K562 (cell line): ENCODE measurements around the gene KRT85. TPM values are rescaled to one million over a fixed set of nuclear protein-coding genes. Genes with fewer than 3 reads are reported as not detected.

Experiments used
- ATAC-seq: fragments of 200-7000 bp; cut with Tn5 transposase; 3 replicates; pipeline ENCODE4 v1.9.1; 2020; ENCODE audit warnings: moderate library complexity
- BruUV-seq: library from RNA; stranded (reverse); fragments of 400-500 nt; replicated peaks from 2 replicates; lab custom pipeline; 2021; lab: Mats Ljungman, UMichigan
- CTCF ChIA-PET: fragments of 300-600 bp; formaldehyde crosslinking; extraction: SDS; loops from one replicate; lab custom pipeline; 2021; ENCODE audit warnings: low intra/inter-chr PET ratio; lab: Yijun Ruan, JAX
- POLR2A ChIA-PET: fragments of 300-600, 350-650 bp; sonication (Branson Sonifier 250); formaldehyde crosslinking; extraction: SDS; loops from one replicate; lab custom pipeline; 2021; ENCODE audit warnings: antibody characterized with exemption, inconsistent platforms; lab: Yijun Ruan, JAX
- DNase-seq, 4 experiments: peaks; one replicate each; pipeline versions ENCODE4 v3.0.0 to v3.0.0-alpha.2; 2011 to 2018; ENCODE audit warnings: low spot score in 3 of 4, mixed read lengths in 3 of 4; ENCODE audit errors: extremely low read depth in 1 of 4
- FAIRE-seq: peaks from 2 replicates; lab custom pipeline; 2011; peaks lifted over from hg19 to GRCh38; lab: Jason Lieb, UNC
- H2AFZ ChIP-seq: 2 replicates; pipeline ENCODE4 v1.6.0; 2011; ENCODE audit warnings: low read depth, low read length, control low read depth, inconsistent platforms
- H3K27ac ChIP-seq: fragments of 200-600 bp; 3 replicates; pipeline ENCODE4 v1.8.0; 2011; ENCODE audit warnings: low read depth, mild to moderate bottlenecking, control low read depth, inconsistent platforms, low read length, moderate library complexity, mixed read lengths; ENCODE audit errors: extremely low read depth
- H3K27me3 ChIP-seq, 2 experiments: fragments of 300-600 bp in 1 of 2; 2 replicates in 1 of 2; 3 replicates in 1 of 2; pipeline versions ENCODE4 v1.6.0 to v1.8.0; 2011; ENCODE audit warnings: inconsistent platforms in 2 of 2, low read length in 2 of 2, mild to moderate bottlenecking in 1 of 2, mixed read lengths in 1 of 2, moderate library complexity in 1 of 2; ENCODE audit not compliant: control insufficient read depth in 2 of 2, insufficient read depth in 2 of 2
- H3K36me3 ChIP-seq: fragments of 300-600 bp; 3 replicates; pipeline ENCODE4 v1.8.0; 2011; ENCODE audit warnings: mild to moderate bottlenecking, low read length, inconsistent platforms; ENCODE audit not compliant: control insufficient read depth, insufficient read depth
- H3K4me1 ChIP-seq, 2 experiments: fragments of 200-600 bp in 1 of 2; replicated peaks in 1 of 2; 2 replicates in 1 of 2; 3 replicates in 1 of 2; pipeline versions ENCODE4 v1.5.1 to v1.8.0; 2011; ENCODE audit warnings: inconsistent platforms in 2 of 2, low read length in 2 of 2, mild to moderate bottlenecking in 1 of 2, mixed read lengths in 1 of 2, moderate library complexity in 1 of 2; ENCODE audit not compliant: control insufficient read depth in 2 of 2, insufficient read depth in 2 of 2
- H3K4me2 ChIP-seq: 2 replicates; pipeline ENCODE4 v1.6.1; 2011; ENCODE audit warnings: low read length, control low read depth, inconsistent platforms, mixed read lengths; ENCODE audit not compliant: insufficient read depth
- H3K4me3 ChIP-seq: fragments of 200-600 bp; sonication (generic), shearing (Covaris generic); 2 replicates; pipeline ENCODE4 v1.5.1; 2016; ENCODE audit warnings: control low read depth, inconsistent platforms
- H3K79me2 ChIP-seq: fragments of 200-600 bp; 3 replicates; pipeline ENCODE4 v1.8.0; 2011; ENCODE audit warnings: low read length, inconsistent platforms; ENCODE audit not compliant: control insufficient read depth, insufficient read depth
- H3K9ac ChIP-seq, 2 experiments: 2 replicates each; pipeline versions ENCODE4 v1.6.0 to v1.6.1; 2011; ENCODE audit warnings: low read depth in 2 of 2, low read length in 2 of 2, control low read depth in 1 of 2, inconsistent platforms in 1 of 2, mild to moderate bottlenecking in 1 of 2, mixed read lengths in 1 of 2; ENCODE audit not compliant: insufficient read depth in 1 of 2
- H3K9me1 ChIP-seq: one replicate; pipeline ENCODE4 v1.6.0; 2011; ENCODE audit warnings: inconsistent platforms, mild to moderate bottlenecking, low read length, moderate library complexity; ENCODE audit not compliant: control insufficient read depth, insufficient read depth
- H3K9me3 ChIP-seq: replicated peaks from 2 replicates; pipeline ENCODE4 v1.5.1; 2011; ENCODE audit warnings: low read depth, low read length, inconsistent platforms; ENCODE audit not compliant: control insufficient read depth, insufficient read depth
- H4K20me1 ChIP-seq: replicated peaks from 2 replicates; pipeline ENCODE4 v1.6.1; 2011; ENCODE audit warnings: low read length, inconsistent platforms, mixed read lengths; ENCODE audit not compliant: control insufficient read depth, insufficient read depth
- CBX2 ChIP-seq: fragments of 200-600 bp; sonication (generic); IDR thresholded peaks from one replicate; pipeline ENCODE4 v1.6.1; 2012; ENCODE audit warnings: mild to moderate bottlenecking, low read length, inconsistent platforms; ENCODE audit not compliant: insufficient read depth, poor library complexity, severe bottlenecking
- ELF1 ChIP-seq: fragments of 200-800 bp; sonication (Bioruptor generic); IDR thresholded peaks from 2 replicates; pipeline ENCODE4 v1.6.1; 2016; ENCODE audit warnings: missing genetic modification characterization, missing compliant biosample characterization
- FOSL1 ChIP-seq: fragments of 200-800 bp; sonication (Bioruptor generic); conservative IDR thresholded peaks from 2 replicates; pipeline ENCODE4 v1.6.1; 2016; ENCODE audit warnings: missing genetic modification characterization, missing compliant biosample characterization
- HNRNPUL1 ChIP-seq: fragments of 200-400 bp; formaldehyde crosslinking; IDR thresholded peaks from 2 replicates; pipeline ENCODE4 v1.6.1; 2017; ENCODE audit warnings: low read length
- KDM4B ChIP-seq, 2 experiments: fragments of 450-650 bp in 1 of 2; sonication (generic) in 1 of 2; IDR thresholded peaks; 2 replicates each; pipeline ENCODE4 v1.6.1; 2016 to 2017; ENCODE audit warnings: borderline replicate concordance in 2 of 2, antibody characterized with exemption in 1 of 2, low read depth in 1 of 2, mild to moderate bottlenecking in 1 of 2
- KLF6 ChIP-seq: fragments of 250-450 bp; sonication (Bioruptor Pico); IDR thresholded peaks from 2 replicates; pipeline ENCODE4 v1.4.0; 2020; ENCODE audit warnings: mild to moderate bottlenecking, moderate library complexity, borderline replicate concordance
- MAFF ChIP-seq: IDR thresholded peaks from 2 replicates; pipeline ENCODE4 v1.6.1; 2012; ENCODE audit warnings: low read length, improper control_type of control experiment
- MEF2A ChIP-seq: IDR thresholded peaks from 2 replicates; pipeline ENCODE4 v1.6.1; 2011; ENCODE audit warnings: low read depth, mild to moderate bottlenecking, low read length, moderate library complexity; ENCODE audit not compliant: control insufficient read depth
- MYC ChIP-seq, 2 experiments: fragments of 250-450 bp in 1 of 2; sonication (Bioruptor Pico) in 1 of 2; IDR thresholded peaks; 2 replicates each; pipeline versions ENCODE4 v1.5.1 to v1.6.1; 2012 to 2021; ENCODE audit warnings: low read depth in 2 of 2, borderline replicate concordance in 1 of 2, improper control_type of control experiment in 1 of 2, low read length in 1 of 2, mild to moderate bottlenecking in 1 of 2, moderate library complexity in 1 of 2
- NONO ChIP-seq, 2 experiments: fragments of 200-400 bp in 1 of 2; fragments of 450-650 bp in 1 of 2; formaldehyde crosslinking in 1 of 2; IDR thresholded peaks; 2 replicates each; pipeline ENCODE4 v1.6.1; 2017; ENCODE audit warnings: low read depth in 2 of 2, mild to moderate bottlenecking in 2 of 2, moderate library complexity in 2 of 2, low read length in 1 of 2
- SNAPC5 ChIP-seq: fragments of 250-450 bp; sonication (Bioruptor Pico); IDR thresholded peaks from 2 replicates; pipeline ENCODE4 v1.8.0; 2021; ENCODE audit warnings: moderate library complexity, mild to moderate bottlenecking, inconsistent platforms
- SNIP1 ChIP-seq: fragments of 450-650 bp; IDR thresholded peaks from 2 replicates; pipeline ENCODE4 v1.7.1; 2017; ENCODE audit warnings: low read depth, mild to moderate bottlenecking
- TAF7 ChIP-seq: fragments of 450-650 bp; IDR thresholded peaks from 2 replicates; pipeline ENCODE4 v1.6.1; 2016; ENCODE audit warnings: missing genetic modification characterization, missing compliant biosample characterization
- TCF15 ChIP-seq: fragments of 250-450 bp; sonication (Bioruptor Pico); IDR thresholded peaks from 2 replicates; pipeline ENCODE4 v1.8.0; 2022; ENCODE audit warnings: moderate library complexity, mild to moderate bottlenecking, inconsistent platforms
- XRCC4 ChIP-seq: IDR thresholded peaks from one replicate; pipeline ENCODE4 v1.6.1; 2011; ENCODE audit not compliant: insufficient read depth, insufficient read length; ENCODE audit errors: extremely low read depth
- ZNF561 ChIP-seq: fragments of 450-650 bp; formaldehyde crosslinking; conservative IDR thresholded peaks from 2 replicates; pipeline ENCODE4 v1.4.0; 2020; ENCODE audit warnings: mild to moderate bottlenecking, moderate library complexity
- ZNF57 ChIP-seq: fragments of 450-650 bp; formaldehyde crosslinking; IDR thresholded peaks from 2 replicates; pipeline ENCODE4 v1.4.0; 2020; ENCODE audit warnings: mild to moderate bottlenecking, moderate library complexity
- ZNF639 ChIP-seq, 2 experiments: fragments of 200-800 bp in 1 of 2; sonication (Bioruptor generic) in 1 of 2; sonication (generic) in 1 of 2; formaldehyde crosslinking in 1 of 2; IDR thresholded peaks in 1 of 2; conservative IDR thresholded peaks in 1 of 2; 2 replicates each; pipeline versions ENCODE4 v1.5.0 to v1.6.1; 2016 to 2020; ENCODE audit warnings: missing compliant biosample characterization in 1 of 2, missing genetic modification characterization in 1 of 2, missing genetic modification reagents in 1 of 2
- WGBS: fragments of 100-300 bp; shearing (Covaris generic); methylation state at CpG from one replicate; pipeline ENCODE4 v1.1.6; 2016; ENCODE audit warnings: low coverage, mixed read lengths; ENCODE audit not compliant: insufficient coverage; ENCODE audit errors: missing lambda C conversion rate; 5-methylcytosine and 5-hydroxymethylcytosine counted together
- in situ Hi-C: fragments of 300-500 bp; cut with MboI; formaldehyde crosslinking; loops from 4 replicates; pipeline ENCODE4 v1.15.0; 2018; ENCODE audit warnings: inconsistent platforms, mixed read lengths
- intact Hi-C: fragments of 100-400 bp; cut with micrococcal nuclease; formaldehyde crosslinking; loops from 2 replicates; pipeline ENCODE4 v1.14.2; 2022
- polyA plus RNA-seq, 8 experiments: library from polyadenylated mRNA; depleted of rRNA in 4 of 8; stranded (reverse) in 5 of 8; unstranded in 3 of 8; fragments of >200 nt; fragmentation: Nextera tagmentation in 2 of 8; fragmentation: Illumina TruSeq in 1 of 8; extraction: Ambion mirVana in 2 of 8; extraction: Trizol in 1 of 8; gene quantifications; 2 replicates each; pipeline versions ENCODE4 v1.2.1 to v1.2.3, GENCODE V29; 2011 to 2014; ENCODE audit warnings: inconsistent platforms in 1 of 8, missing spikeins in 1 of 8
- total RNA-seq, 7 experiments: library from RNA; depleted of rRNA in 6 of 7; stranded (reverse); fragments of >200 nt in 6 of 7; fragmentation: Illumina TruSeq in 2 of 7; extraction: Trizol in 2 of 7; gene quantifications; 2 replicates each; pipeline versions ENCODE4 v1.2.1 to v1.2.3, GENCODE V29; 2011 to 2021; ENCODE audit warnings: low replicate concordance in 1 of 7
- TF ChIP-seq, protein P1 (sequence below): IDR thresholded peaks from 2 replicates; pipeline ENCODE4 v1.6.1; 2012; ENCODE audit warnings: low read depth, low read length, improper control_type of control experiment, borderline replicate concordance

The KRT85 gene
- total and polyA plus RNA-seq, 9 of the 15 experiments (the other 6 are each of a cell fraction or from before 2014, with no cell fraction given) = not detected

DNA sequence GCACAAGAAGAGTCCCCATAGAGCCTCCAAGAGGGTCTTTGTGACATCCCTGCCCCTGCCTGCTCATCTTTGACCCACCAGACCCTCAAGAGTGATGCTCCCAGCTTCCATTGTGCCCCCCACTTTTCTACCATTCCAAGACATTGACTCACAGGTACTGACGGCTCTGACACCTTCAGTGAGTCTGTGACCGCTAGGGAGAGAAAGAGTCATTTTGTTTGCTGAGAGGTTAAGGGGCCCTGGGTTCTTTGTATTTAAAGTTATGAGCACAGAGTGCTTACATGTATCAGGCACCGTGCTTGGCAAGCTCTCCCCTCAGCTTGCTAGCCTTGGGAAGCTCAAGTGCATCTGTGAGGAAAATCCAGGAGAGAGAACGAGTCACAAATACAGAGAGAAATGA is 45.9 kb upstream of the KRT85 start:
- H3K79me2 ChIP-seq = no peaks in the 10 kb centered on the region
- H3K27ac ChIP-seq = no peak overlapping the region
- ATAC-seq (no peak), FAIRE-seq (no peak), DNase-seq (no peak)
- CTCF ChIA-PET = no interaction called here
- BruUV-seq = no TSS peak
- no peaks in the 10 kb centered on the region for H3K36me3 ChIP-seq
- no peak overlapping the region for H3K4me2 ChIP-seq
- intact Hi-C loops (no loop called here), in situ Hi-C loops (no loop called here)
- POLR2A ChIA-PET = interaction anchor here (0.7 to 1.7 kb wide), 3 partner anchors 15 to 422 kb away, joined by 3 to 4 read pairs (median 4); no protein-coding TSS in a partner anchor
- no peaks in the 10 kb centered on the region; a peak in 1 of 5 replicates for H3K4me1 ChIP-seq
- H4K20me1 ChIP-seq = peaks cover 4% of the 10 kb centered on the region; the same call in 1 of the 2 replicates
- H3K27me3 ChIP-seq = peaks cover 0 to 25% of the 10 kb centered on the region in 2 experiments; a peak in 3 of 5 replicates
- no peaks in the 10 kb centered on the region for H3K9me3 ChIP-seq
- no peak overlapping the region for H3K4me3 ChIP-seq
- no peaks in the 10 kb centered on the region for H3K9me1 ChIP-seq
- H2AFZ ChIP-seq = no peak overlapping the region
- H3K9ac ChIP-seq = no peak overlapping the region
- WGBS = 0% methylated on average over 4 of the region's 4 CpGs
- TF ChIP-seq MAFF = no peak
- no peak for TF ChIP-seq MYC (IDR thresholded peaks at IDR 0.05; ENCODE audit: low read depth, low read length)
- no peak for TF ChIP-seq MYC (CRISPR knock-in tag; IDR thresholded peaks at IDR 0.05; ENCODE audit: borderline replicate concordance, low read depth)
- no peak for TF ChIP-seq ELF1 (tag)
- no peak for TF ChIP-seq ZNF639 (CRISPR knock-in tag; conservative IDR thresholded peaks at IDR 0.05 in 1 of 2, IDR thresholded peaks at IDR 0.05 in 1 of 2)
- TF ChIP-seq, protein P1, sequence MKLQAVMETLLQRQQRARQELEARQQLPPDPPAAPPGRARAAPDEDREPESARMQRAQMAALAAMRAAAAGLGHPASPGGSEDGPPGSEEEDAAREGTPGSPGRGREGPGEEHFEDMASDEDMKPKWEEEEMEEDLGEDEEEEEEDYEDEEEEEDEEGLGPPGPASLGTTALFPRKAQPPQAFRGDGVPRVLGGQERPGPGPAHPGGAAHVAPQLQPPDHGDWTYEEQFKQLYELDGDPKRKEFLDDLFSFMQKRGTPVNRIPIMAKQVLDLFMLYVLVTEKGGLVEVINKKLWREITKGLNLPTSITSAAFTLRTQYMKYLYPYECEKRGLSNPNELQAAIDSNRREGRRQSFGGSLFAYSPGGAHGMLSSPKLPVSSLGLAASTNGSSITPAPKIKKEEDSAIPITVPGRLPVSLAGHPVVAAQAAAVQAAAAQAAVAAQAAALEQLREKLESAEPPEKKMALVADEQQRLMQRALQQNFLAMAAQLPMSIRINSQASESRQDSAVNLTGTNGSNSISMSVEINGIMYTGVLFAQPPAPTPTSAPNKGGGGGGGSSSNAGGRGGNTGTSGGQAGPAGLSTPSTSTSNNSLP = no peak
- no peak for TF ChIP-seq MEF2A
- TF ChIP-seq XRCC4 = no peak
- no peak for TF ChIP-seq ZNF57 (CRISPR knock-in tag)
- no peak for TF ChIP-seq HNRNPUL1
- TF ChIP-seq CBX2 = no peak
- no peak for TF ChIP-seq ZNF561 (CRISPR knock-in tag)
- no peak for TF ChIP-seq TCF15
- TF ChIP-seq KLF6 (CRISPR knock-in tag) = no peak
- TF ChIP-seq FOSL1 (tag) = no peak
- TF ChIP-seq NONO (IDR thresholded peaks at IDR 0.05; ENCODE audit: low read depth in 2 of 2, low read length in 1 of 2) = no peak
- no peak for TF ChIP-seq SNIP1
- TF ChIP-seq KDM4B (IDR thresholded peaks at IDR 0.05; ENCODE audit: borderline replicate concordance in 2 of 2, low read depth in 1 of 2) = no peak
- no peak for TF ChIP-seq SNAPC5 (CRISPR knock-in tag)
- TF ChIP-seq TAF7 (tag) = no peak
